ENCODE data around the gene IMMP2L. TPM values are rescaled to one million over a fixed set of nuclear protein-coding genes. Genes with fewer than 3 reads are reported as not detected.

The IMMP2L gene
- total and polyA plus RNA-seq, 2 of the 13 experiments (the other 11 are each of a cell fraction or from before 2014, with no cell fraction given) = 7.8 to 16.9 TPM

DNA sequence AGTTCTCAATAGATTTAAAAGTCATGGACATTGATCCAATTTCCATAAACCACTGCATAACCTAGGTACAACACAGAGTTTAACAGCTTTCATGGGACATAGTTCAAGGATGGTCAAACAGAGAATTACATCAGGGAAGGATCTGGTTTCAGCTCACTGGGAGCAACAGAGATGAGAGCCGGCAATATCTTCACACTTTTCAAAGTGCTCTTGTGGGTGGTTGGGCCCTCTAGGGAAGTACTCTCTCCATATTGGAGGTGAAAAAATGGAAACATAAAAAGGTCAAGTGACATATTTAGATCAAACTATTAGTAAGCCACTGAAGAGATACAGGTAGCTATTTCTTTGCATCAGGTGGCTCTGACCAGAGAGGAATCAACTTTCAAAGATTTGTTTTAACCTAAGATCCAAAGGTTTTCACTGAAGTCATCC is 533.1 kb downstream of the IMMP2L start:
- Histone ChIP-seq H3K4me2 (ENCODE audit: low read depth, low read length) (peak overlapping the region; percentile 47), H3K27me3 (ENCODE audit: control insufficient read depth in 1 of 2, insufficient read depth in 2 of 2, low read length in 2 of 2) (no peaks in the 10 kb centered on the region), H3K4me3 (replicated peaks in 1 of 3; ENCODE audit: insufficient read depth in 1 of 3, low read depth in 2 of 3, low read length in 3 of 3) (no peak overlapping the region; a peak in 1 of 6 replicates), H3K79me2 (ENCODE audit: insufficient read depth, low read length) (no peaks in the 10 kb centered on the region), H3K9ac (ENCODE audit: insufficient read depth, low read depth, low read length) (peak overlapping the region; percentile 8; the same call in 1 of the 2 replicates), H4K20me1 (ENCODE audit: insufficient read depth, low read length) (no peaks in the 10 kb centered on the region), H3K4me1 (ENCODE audit: insufficient read depth, low read length) (peaks cover 66% of the 10 kb centered on the region), H3K27ac (ENCODE audit: extremely low read length, insufficient read depth, low read length) (peak overlapping the region; percentile 67), H3K9me3 (ENCODE audit: low read length) (no peaks in the 10 kb centered on the region), H3K36me3 (replicated peaks in 1 of 2; ENCODE audit: control insufficient read depth in 1 of 2, insufficient read depth in 2 of 2, low read length in 2 of 2) (no peaks in the 10 kb centered on the region), H2AFZ (ENCODE audit: low read length) (no peak overlapping the region)
- in situ Hi-C loops (cut with HindIII; ENCODE audit: extremely low pct_ligation_motif_present, low pct_unique_long_range_greater_than_20kb) = no loop called here
- ATAC-seq (peak; percentile 100), DNase-seq (ENCODE audit: low spot score) (peak; percentile 84), FAIRE-seq (peak; percentile 92)
- 0% methylated on average over 1 of the region's 1 CpG for WGBS (ENCODE audit: low lambda C conversion rate)
- POLR2A ChIA-PET = interaction anchor here (1.1 kb wide), 1 partner anchor 13 kb away, joined by 5 read pairs; no protein-coding TSS in a partner anchor
- CTCF ChIA-PET (ENCODE audit: low intra/inter-chr PET ratio, low total read pairs) = no interaction called here
- intact Hi-C loops (cut with micrococcal nuclease; ENCODE audit: unreplicated experiment) = loop anchor here (2.0 to 10.0 kb wide), 4 partner anchors 18 to 1367 kb away; no protein-coding TSS in a partner anchor
- no TSS peak for BruUV-seq (replicated peaks)
- TF ChIP-seq E2F1 (CRISPR knock-in tag; IDR thresholded peaks at IDR 0.05) = no peak
- TF ChIP-seq CREM (IDR thresholded peaks at IDR 0.05) = peak; percentile 65
- no peak for TF ChIP-seq CREM (CRISPR knock-in tag; IDR thresholded peaks at IDR 0.05)
- TF ChIP-seq CEBPB (IDR thresholded peaks at IDR 0.05; ENCODE audit: borderline replicate concordance, low read depth, low read length) = peak; percentile 59; the same call in 1 of the 2 replicates
- TF ChIP-seq, protein P1, sequence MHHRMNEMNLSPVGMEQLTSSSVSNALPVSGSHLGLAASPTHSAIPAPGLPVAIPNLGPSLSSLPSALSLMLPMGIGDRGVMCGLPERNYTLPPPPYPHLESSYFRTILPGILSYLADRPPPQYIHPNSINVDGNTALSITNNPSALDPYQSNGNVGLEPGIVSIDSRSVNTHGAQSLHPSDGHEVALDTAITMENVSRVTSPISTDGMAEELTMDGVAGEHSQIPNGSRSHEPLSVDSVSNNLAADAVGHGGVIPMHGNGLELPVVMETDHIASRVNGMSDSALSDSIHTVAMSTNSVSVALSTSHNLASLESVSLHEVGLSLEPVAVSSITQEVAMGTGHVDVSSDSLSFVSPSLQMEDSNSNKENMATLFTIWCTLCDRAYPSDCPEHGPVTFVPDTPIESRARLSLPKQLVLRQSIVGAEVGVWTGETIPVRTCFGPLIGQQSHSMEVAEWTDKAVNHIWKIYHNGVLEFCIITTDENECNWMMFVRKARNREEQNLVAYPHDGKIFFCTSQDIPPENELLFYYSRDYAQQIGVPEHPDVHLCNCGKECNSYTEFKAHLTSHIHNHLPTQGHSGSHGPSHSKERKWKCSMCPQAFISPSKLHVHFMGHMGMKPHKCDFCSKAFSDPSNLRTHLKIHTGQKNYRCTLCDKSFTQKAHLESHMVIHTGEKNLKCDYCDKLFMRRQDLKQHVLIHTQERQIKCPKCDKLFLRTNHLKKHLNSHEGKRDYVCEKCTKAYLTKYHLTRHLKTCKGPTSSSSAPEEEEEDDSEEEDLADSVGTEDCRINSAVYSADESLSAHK (CRISPR knock-in tag; IDR thresholded peaks at IDR 0.05; ENCODE audit: borderline replicate concordance) = no peak
- 0 out of 2 replicates have a peak, but pooled peaks have one; percentile 31 for TF ChIP-seq ATF1 (CRISPR knock-in tag; IDR thresholded peaks at IDR 0.05)
- peak; percentile 100 for TF ChIP-seq SIX1 (CRISPR knock-in tag; IDR thresholded peaks at IDR 0.05; ENCODE audit: borderline replicate concordance)
- no peak for TF ChIP-seq PHF8 (CRISPR knock-in tag; IDR thresholded peaks at IDR 0.05)
- no peak for TF ChIP-seq STAT5B (CRISPR knock-in tag; IDR thresholded peaks at IDR 0.05)
- TF ChIP-seq NCOA2 (CRISPR knock-in tag; IDR thresholded peaks at IDR 0.05) = peak; percentile 89
- peak; percentile 84 for TF ChIP-seq DPF2 (CRISPR knock-in tag; IDR thresholded peaks at IDR 0.05; ENCODE audit: borderline replicate concordance, low read depth)
- TF ChIP-seq NR2F6 (IDR thresholded peaks at IDR 0.05) = peak; percentile 61
- TF ChIP-seq NR2F6 (CRISPR knock-in tag; IDR thresholded peaks at IDR 0.05) = peak; percentile 77
- no peak for TF ChIP-seq PTBP1 (IDR thresholded peaks at IDR 0.05; ENCODE audit: low read depth, low read length, poor library complexity, severe bottlenecking)
- TF ChIP-seq TCF7 (IDR thresholded peaks at IDR 0.05; ENCODE audit: low read depth) = peak; percentile 51
- TF ChIP-seq ZSCAN29 (CRISPR knock-in tag; conservative IDR thresholded peaks at IDR 0.05) = peak; percentile 64; the same call in 1 of the 2 replicates
- no peak for TF ChIP-seq SP5 (CRISPR knock-in tag; IDR thresholded peaks at IDR 0.05; ENCODE audit: borderline replicate concordance, low read depth)
- TF ChIP-seq MXD4 (CRISPR knock-in tag; IDR thresholded peaks at IDR 0.05) = no peak
- TF ChIP-seq, protein P2, sequence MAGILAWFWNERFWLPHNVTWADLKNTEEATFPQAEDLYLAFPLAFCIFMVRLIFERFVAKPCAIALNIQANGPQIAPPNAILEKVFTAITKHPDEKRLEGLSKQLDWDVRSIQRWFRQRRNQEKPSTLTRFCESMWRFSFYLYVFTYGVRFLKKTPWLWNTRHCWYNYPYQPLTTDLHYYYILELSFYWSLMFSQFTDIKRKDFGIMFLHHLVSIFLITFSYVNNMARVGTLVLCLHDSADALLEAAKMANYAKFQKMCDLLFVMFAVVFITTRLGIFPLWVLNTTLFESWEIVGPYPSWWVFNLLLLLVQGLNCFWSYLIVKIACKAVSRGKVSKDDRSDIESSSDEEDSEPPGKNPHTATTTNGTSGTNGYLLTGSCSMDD (CRISPR knock-in tag; IDR thresholded peaks at IDR 0.05) = no peak
- TF ChIP-seq ZNF788 (CRISPR knock-in tag; IDR thresholded peaks at IDR 0.05; ENCODE audit: borderline replicate concordance) = no peak
- TF ChIP-seq ZNF747 (CRISPR knock-in tag; IDR thresholded peaks at IDR 0.05; ENCODE audit: borderline replicate concordance) = no peak
- TF ChIP-seq ZNF782 (CRISPR knock-in tag; IDR thresholded peaks at IDR 0.05; ENCODE audit: borderline replicate concordance) = peak; percentile 48; the same call in 1 of the 2 replicates
- TF ChIP-seq ELF3 (CRISPR knock-in tag; IDR thresholded peaks at IDR 0.05) = 0 out of 2 replicates have a peak, but pooled peaks have one; percentile 42

Measured in HepG2 (cell line).